ENCODE data around the gene MRPL20.

- TF ChIP-seq POLR2A (IDR thresholded peaks at IDR 0.05) (no peak), CTCF (IDR thresholded peaks at IDR 0.05 in 8 of 11, conservative IDR thresholded peaks at IDR 0.05 in 3 of 11) (no peak), POLR2AphosphoS5 (IDR thresholded peaks at IDR 0.05) (no peak)
These were observed 39.8 kb downstream of the MRPL20 start for GRCh38 chr1:1367315-1367714.

All from spleen (tissue), 7 donors.